Kidney capillary endothelial cell (primary cell): ENCODE data around the gene NEK4.

Experiments
- DNase-seq: peaks from one replicate; pipeline ENCODE4 v3.0.0-alpha.2; 2018; ENCODE audit warnings: low spot score

NEK4 gene

GRCh38 chr3:52792961-52793695 is 22.4 kb upstream of the NEK4 start:
- DNase-seq = no peak

- no peak for DNase-seq
These were observed 21.7 kb upstream of the NEK4 start for GRCh38 chr3:52792413-52792812.

- DNase-seq = no peak
These were observed 21.2 kb upstream of the NEK4 start for GRCh38 chr3:52791928-52792327.

GRCh38 chr3:52791366-52791765 is 20.6 kb upstream of the NEK4 start:
- DNase-seq = no peak

GRCh38 chr3:52790741-52791140 is 20.0 kb upstream of the NEK4 start:
- DNase-seq = no peak

- DNase-seq = no peak
These were observed 19.6 kb upstream of the NEK4 start for GRCh38 chr3:52790337-52790736.

- no peak for DNase-seq
These were observed 19.0 kb upstream of the NEK4 start for GRCh38 chr3:52789746-52790040.

- no peak for DNase-seq
These were observed 18.4 kb upstream of the NEK4 start for GRCh38 chr3:52788890-52789745.

- no peak for DNase-seq
These were observed 17.2 kb upstream of the NEK4 start for GRCh38 chr3:52787672-52788625.

- DNase-seq = no peak
These were observed 16.5 kb upstream of the NEK4 start for GRCh38 chr3:52787246-52787645.

GRCh38 chr3:52786330-52787215 is 15.8 kb upstream of the NEK4 start:
- no peak for DNase-seq

- DNase-seq = no peak
These were observed 14.3 kb upstream of the NEK4 start for GRCh38 chr3:52784931-52785590.

- DNase-seq = no peak
These were observed 13.4 kb upstream of the NEK4 start for GRCh38 chr3:52784021-52784621.

GRCh38 chr3:52783211-52783555 is 12.4 kb upstream of the NEK4 start:
- DNase-seq = no peak

GRCh38 chr3:52782412-52783210 is 11.9 kb upstream of the NEK4 start:
- DNase-seq = no peak

- no peak for DNase-seq
These were observed 11.0 kb upstream of the NEK4 start for GRCh38 chr3:52781741-52782140.

- no peak for DNase-seq
These were observed 9.3 kb upstream of the NEK4 start for GRCh38 chr3:52779837-52780585.

- DNase-seq = no peak
These were observed 8.5 kb upstream of the NEK4 start for GRCh38 chr3:52779011-52779836.
